ENCODE results near the gene NFIX.

NFIX gene

DNA sequence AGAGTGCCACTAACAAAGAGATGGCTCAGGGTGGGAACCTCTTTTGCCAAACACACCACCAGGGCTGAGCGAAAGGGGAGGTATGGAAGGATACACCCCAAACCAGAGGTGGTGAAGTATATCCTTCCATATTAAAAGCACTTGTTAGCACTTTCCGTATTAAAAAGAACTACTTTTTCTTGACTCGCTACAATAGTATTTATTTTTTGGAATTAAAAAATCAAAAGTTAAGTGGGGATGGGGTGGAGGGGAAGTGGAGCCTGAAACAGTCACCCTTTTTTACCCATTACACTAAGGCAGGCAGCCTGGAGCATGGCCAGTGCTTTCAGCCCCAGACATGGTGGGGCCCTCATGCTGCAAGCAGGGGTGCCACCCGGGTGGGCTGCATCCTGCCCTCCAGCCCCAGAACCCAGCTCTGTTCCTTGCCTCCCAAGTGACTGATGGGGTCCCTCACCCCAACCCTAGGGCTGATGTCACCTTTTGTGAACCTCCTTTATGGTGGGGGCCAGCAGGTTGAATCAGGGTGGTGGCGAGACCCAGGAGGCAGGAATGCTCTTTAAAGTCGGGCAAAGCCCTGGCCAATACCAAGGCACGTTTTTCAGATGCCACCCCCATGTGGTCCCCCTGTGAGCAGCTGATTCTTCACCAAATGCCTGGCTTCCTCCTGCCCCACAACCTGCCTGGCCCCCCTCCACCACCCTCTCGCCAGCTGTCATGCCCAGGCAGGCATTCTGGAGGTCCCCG lies 76.3 kb downstream of the NFIX start:
- Histone ChIP-seq H3K27ac (ENCODE audit: low read length) (no peak overlapping the region), H3K4me3 (ENCODE audit: low read length) (no peak overlapping the region), H3K9ac (ENCODE audit: low read length) (no peak overlapping the region), H3K4me1 (ENCODE audit: control insufficient read depth, low read depth, low read length) (no peaks in the 10 kb centered on the region), H3K36me3 (ENCODE audit: control insufficient read depth, low read depth, low read length) (no peaks in the 10 kb centered on the region), H3K27me3 (ENCODE audit: control insufficient read depth, insufficient read depth, low read length) (peaks cover 18% of the 10 kb centered on the region), H3K9me3 (ENCODE audit: control insufficient read depth, low read depth, low read length) (no peaks in the 10 kb centered on the region)

DNA sequence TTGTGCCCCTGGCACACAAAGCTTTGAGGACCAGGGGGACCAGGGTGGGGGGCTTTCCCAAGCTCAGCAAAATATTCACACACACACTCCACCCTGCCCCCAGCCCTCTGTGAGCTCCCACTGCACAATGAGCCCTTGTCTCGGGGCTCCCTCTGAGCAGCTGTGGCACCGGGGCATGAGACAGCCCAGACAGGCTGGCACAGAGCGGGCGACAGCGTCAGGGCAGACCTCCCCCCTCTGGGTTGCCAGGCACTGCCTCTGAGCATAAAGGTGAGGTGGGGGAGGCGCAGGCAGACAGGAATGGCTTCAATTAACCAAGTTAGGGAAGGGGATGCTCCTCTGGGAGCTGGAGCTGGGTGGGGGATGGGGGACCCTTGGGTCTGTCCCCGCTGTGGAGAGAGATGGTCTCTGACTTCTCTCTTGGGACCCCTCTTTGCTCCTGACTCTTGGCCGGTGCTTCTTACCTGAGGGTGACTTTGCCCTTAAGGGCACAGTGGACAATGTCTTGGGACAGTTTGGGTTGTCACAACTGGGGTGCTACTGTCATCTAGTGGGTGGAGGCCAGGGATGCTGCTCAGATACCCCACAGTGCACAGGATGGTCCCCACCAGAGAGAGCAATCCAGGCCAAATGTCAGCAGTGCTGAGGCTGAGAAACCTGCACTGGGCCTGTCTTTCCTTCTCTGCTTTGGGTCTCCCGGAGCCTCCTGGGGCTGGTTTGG lies 77.1 kb downstream of the NFIX start:
- Histone ChIP-seq H3K9me3 (ENCODE audit: control insufficient read depth, low read depth, low read length) (no peaks in the 10 kb centered on the region), H3K4me1 (ENCODE audit: control insufficient read depth, low read depth, low read length) (peaks cover 3% of the 10 kb centered on the region), H3K27me3 (ENCODE audit: control insufficient read depth, insufficient read depth, low read length) (peaks cover 17% of the 10 kb centered on the region), H3K36me3 (ENCODE audit: control insufficient read depth, low read depth, low read length) (no peaks in the 10 kb centered on the region), H3K4me3 (ENCODE audit: low read length) (no peak overlapping the region), H3K9ac (ENCODE audit: low read length) (no peak overlapping the region), H3K27ac (ENCODE audit: low read length) (no peak overlapping the region)

DNA sequence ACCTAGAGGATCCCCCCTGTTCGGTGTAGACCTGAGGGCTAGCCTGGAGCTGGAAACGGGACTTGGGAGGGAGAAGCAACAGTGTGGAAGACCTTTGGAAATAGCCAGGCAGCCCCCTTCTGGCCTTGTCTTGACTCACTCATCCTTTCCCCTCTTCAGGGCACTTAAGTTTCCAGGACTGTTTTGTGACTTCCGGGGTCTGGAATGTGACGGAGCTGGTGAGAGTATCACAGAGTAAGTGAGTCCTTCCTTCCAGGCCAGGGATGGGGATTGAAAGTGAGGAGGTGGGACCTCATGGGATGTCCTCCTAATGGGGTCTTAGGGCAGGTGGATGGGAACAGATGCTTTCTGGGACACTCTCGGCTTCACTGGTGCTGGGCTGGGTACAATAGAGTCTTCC lies 78.0 kb downstream of the NFIX start:
- peaks cover 17% of the 10 kb centered on the region for H3K27me3 ChIP-seq (ENCODE audit: control insufficient read depth, insufficient read depth, low read length)
- H3K9ac ChIP-seq (ENCODE audit: low read length): no peak overlapping the region
- H3K4me3 ChIP-seq (ENCODE audit: low read length): no peak overlapping the region
- no peaks in the 10 kb centered on the region for H3K36me3 ChIP-seq (ENCODE audit: control insufficient read depth, low read depth, low read length)
- peaks cover 8% of the 10 kb centered on the region for H3K4me1 ChIP-seq (ENCODE audit: control insufficient read depth, low read depth, low read length)
- no peaks in the 10 kb centered on the region for H3K9me3 ChIP-seq (ENCODE audit: control insufficient read depth, low read depth, low read length)
- no peak overlapping the region for H3K27ac ChIP-seq (ENCODE audit: low read length)

DNA sequence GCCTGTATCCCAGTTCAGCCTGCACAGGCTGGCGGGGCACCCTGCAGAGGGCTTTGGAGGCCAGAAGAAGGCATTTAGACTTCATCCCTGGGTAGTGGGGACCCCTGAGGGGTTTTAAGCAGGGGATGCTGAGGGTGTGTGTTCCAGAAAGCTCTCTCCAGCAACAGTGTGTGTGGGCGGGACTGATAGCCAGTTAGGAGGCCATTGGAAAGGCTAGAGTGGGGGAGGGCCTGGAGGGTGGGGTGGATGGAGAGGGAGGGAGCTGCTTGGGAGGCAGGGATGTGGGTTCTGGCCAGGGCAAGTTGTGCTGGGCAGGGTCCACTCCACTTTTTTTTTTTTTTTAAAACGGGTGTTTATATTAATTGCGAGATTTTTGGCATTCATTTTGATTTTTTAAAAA lies 79.1 kb downstream of the NFIX start:
- Histone ChIP-seq H3K36me3 (ENCODE audit: control insufficient read depth, low read depth, low read length) (no peaks in the 10 kb centered on the region), H3K9me3 (ENCODE audit: control insufficient read depth, low read depth, low read length) (no peaks in the 10 kb centered on the region), H3K27me3 (ENCODE audit: control insufficient read depth, insufficient read depth, low read length) (peaks cover 17% of the 10 kb centered on the region), H3K9ac (ENCODE audit: low read length) (no peak overlapping the region), H3K27ac (ENCODE audit: low read length) (no peak overlapping the region), H3K4me3 (ENCODE audit: low read length) (no peak overlapping the region), H3K4me1 (ENCODE audit: control insufficient read depth, low read depth, low read length) (peaks cover 8% of the 10 kb centered on the region)

DNA sequence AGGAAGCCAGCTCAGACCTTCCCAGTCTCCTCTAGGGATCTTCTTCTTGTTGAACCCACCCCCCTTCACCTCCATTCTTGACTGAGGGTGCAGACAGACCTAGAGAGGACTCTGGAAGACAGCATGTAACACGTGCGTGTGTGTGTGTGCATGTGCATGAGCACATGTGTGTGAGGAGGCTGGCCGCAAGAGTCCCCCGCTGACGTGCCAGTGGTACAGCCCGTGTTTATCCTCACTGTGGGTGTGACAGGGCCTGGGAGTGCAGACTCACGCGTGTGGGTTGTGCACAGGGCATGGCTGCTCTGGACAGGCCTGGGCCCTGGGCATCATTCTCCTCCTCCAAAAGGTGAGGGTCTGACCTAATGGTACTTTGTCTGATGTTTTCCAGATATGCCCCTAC lies 81.0 kb downstream of the NFIX start:
- Histone ChIP-seq H3K36me3 (ENCODE audit: control insufficient read depth, low read depth, low read length) (no peaks in the 10 kb centered on the region), H3K27ac (ENCODE audit: low read length) (no peak overlapping the region), H3K27me3 (ENCODE audit: control insufficient read depth, insufficient read depth, low read length) (peaks cover 13% of the 10 kb centered on the region), H3K9me3 (ENCODE audit: control insufficient read depth, low read depth, low read length) (no peaks in the 10 kb centered on the region), H3K4me3 (ENCODE audit: low read length) (no peak overlapping the region), H3K9ac (ENCODE audit: low read length) (no peak overlapping the region), H3K4me1 (ENCODE audit: control insufficient read depth, low read depth, low read length) (peaks cover 8% of the 10 kb centered on the region)

DNA sequence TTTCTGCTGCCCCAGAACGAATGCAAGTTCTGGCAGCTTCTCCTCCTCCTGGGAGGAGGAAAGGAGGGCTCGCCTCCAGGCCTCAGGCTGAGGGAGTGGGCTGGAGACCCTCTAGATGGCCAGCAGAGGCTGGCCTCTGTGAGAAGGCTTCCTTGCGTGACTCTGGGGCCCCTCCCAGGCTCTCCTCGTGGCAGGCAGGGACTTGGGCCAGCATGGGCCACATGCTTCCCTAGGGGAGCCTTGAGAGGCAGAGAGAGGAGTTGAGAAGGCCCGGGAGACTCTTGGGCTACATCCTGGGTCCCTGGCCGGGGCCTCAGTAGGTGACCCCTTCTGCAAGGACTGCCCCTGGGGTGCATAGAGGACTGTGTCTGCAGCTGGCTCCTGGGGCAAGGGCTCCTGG lies 81.5 kb downstream of the NFIX start:
- Histone ChIP-seq H3K4me1 (ENCODE audit: control insufficient read depth, low read depth, low read length) (peaks cover 8% of the 10 kb centered on the region), H3K36me3 (ENCODE audit: control insufficient read depth, low read depth, low read length) (no peaks in the 10 kb centered on the region), H3K4me3 (ENCODE audit: low read length) (no peak overlapping the region), H3K27me3 (ENCODE audit: control insufficient read depth, insufficient read depth, low read length) (peaks cover 13% of the 10 kb centered on the region), H3K9ac (ENCODE audit: low read length) (no peak overlapping the region), H3K9me3 (ENCODE audit: control insufficient read depth, low read depth, low read length) (no peaks in the 10 kb centered on the region), H3K27ac (ENCODE audit: low read length) (no peak overlapping the region)

DNA sequence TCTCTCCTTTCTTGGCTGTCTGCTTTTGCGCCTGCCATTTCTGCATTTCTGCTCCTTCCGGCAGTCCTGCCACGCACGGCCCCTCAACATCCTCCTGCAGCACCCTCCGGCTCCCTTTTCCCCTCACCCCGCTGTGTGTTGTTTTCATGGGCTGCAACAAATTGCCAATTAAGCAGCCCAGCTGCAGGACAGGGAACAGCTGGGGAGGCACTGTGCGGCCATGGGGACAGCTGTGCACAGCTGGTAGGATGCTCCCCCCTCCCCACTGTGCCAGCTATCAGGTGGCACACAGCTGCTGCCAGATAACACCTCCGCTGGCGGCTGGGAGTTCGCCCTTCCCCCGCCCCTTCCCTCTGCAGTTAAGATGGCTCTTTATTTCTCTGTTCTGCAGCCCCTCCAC lies 82.0 kb downstream of the NFIX start:
- Histone ChIP-seq H3K27ac (ENCODE audit: low read length) (no peak overlapping the region), H3K27me3 (ENCODE audit: control insufficient read depth, insufficient read depth, low read length) (peaks cover 13% of the 10 kb centered on the region), H3K9ac (ENCODE audit: low read length) (no peak overlapping the region), H3K9me3 (ENCODE audit: control insufficient read depth, low read depth, low read length) (no peaks in the 10 kb centered on the region), H3K4me3 (ENCODE audit: low read length) (no peak overlapping the region), H3K36me3 (ENCODE audit: control insufficient read depth, low read depth, low read length) (no peaks in the 10 kb centered on the region), H3K4me1 (ENCODE audit: control insufficient read depth, low read depth, low read length) (peaks cover 9% of the 10 kb centered on the region)

DNA sequence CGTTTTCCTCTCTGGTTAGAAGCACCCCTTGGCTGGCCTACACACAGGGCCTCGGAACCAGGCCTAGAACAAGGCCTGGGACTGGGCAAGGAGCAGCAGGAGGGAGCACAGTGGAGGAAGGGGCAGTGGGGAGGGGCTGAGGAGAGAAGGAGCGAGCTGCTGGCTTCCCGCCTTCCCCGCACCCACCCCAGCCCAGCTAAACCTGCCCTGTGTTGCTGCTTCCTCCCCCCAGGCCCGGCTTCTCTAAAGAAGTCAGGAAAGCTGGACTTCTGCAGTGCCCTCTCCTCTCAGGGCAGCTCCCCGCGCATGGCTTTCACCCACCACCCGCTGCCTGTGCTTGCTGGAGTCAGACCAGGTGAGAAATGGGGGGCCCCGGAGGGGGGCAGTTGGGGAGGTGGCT lies 83.1 kb downstream of the NFIX start:
- Histone ChIP-seq H3K4me1 (ENCODE audit: control insufficient read depth, low read depth, low read length) (peaks cover 18% of the 10 kb centered on the region), H3K27ac (ENCODE audit: low read length) (no peak overlapping the region), H3K9ac (ENCODE audit: low read length) (no peak overlapping the region), H3K9me3 (ENCODE audit: control insufficient read depth, low read depth, low read length) (no peaks in the 10 kb centered on the region), H3K4me3 (ENCODE audit: low read length) (no peak overlapping the region), H3K36me3 (ENCODE audit: control insufficient read depth, low read depth, low read length) (no peaks in the 10 kb centered on the region), H3K27me3 (ENCODE audit: control insufficient read depth, insufficient read depth, low read length) (peaks cover 13% of the 10 kb centered on the region)

DNA sequence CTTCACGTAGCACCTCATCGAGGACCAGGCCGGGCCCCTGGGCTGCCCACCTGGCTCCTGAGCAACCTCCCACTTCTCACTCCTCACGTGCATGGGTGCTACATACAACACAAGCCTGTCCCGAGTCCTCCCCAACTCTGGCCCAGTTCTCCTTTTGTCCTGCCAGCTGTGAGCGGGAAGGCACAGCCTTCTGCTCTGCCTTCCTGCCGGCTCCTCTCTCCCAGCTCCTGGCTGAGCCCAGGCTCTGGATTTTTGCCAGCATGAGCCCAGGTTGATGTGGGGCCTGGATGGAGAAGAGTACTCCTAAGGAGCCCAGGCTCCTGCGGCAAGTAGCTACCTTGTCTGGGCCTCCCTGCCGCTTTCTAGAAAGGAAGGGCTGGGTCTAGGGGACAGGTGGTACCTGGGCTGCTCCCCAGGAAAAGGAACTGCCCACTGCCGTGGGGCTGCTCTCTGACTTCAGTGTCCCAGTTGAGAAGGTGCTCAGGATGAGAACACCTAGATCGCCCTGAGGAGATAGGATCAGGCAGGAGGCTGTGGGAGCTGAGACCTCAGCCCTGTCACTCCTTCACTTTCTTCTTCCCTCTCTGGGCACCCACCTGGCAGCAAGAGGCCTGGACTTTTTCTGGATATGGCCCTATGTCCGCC lies 83.7 kb downstream of the NFIX start:
- Histone ChIP-seq H3K4me3 (ENCODE audit: low read length) (no peak overlapping the region), H3K27me3 (ENCODE audit: control insufficient read depth, insufficient read depth, low read length) (peaks cover 19% of the 10 kb centered on the region), H3K9me3 (ENCODE audit: control insufficient read depth, low read depth, low read length) (no peaks in the 10 kb centered on the region), H3K4me1 (ENCODE audit: control insufficient read depth, low read depth, low read length) (peaks cover 18% of the 10 kb centered on the region), H3K36me3 (ENCODE audit: control insufficient read depth, low read depth, low read length) (no peaks in the 10 kb centered on the region), H3K9ac (ENCODE audit: low read length) (no peak overlapping the region), H3K27ac (ENCODE audit: low read length) (no peak overlapping the region)

DNA sequence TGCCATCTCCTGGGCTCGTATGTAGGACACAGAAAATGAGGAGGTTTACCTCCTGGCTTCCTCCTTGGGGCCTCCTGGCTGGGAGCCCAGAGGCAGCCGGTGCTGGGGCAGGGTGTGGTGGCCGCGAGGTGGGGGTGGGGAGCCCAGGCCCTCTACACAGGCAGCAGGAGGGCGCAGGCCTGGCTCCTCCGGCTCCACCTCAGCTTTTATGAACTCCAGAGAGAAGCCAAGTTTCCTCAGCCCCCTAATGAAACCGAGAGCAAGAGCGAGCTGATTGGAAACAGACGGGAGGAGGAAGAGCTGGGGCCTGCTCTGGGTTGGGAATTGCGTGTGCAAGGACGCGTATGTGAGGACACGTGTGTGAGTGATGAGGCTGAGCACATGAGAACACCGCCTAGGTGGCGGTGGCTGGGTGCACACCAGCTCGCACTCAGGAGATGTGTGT lies 84.3 kb downstream of the NFIX start:
- Histone ChIP-seq H3K9ac (ENCODE audit: low read length) (no peak overlapping the region), H3K9me3 (ENCODE audit: control insufficient read depth, low read depth, low read length) (no peaks in the 10 kb centered on the region), H3K27me3 (ENCODE audit: control insufficient read depth, insufficient read depth, low read length) (peaks cover 19% of the 10 kb centered on the region), H3K36me3 (ENCODE audit: control insufficient read depth, low read depth, low read length) (no peaks in the 10 kb centered on the region), H3K27ac (ENCODE audit: low read length) (no peak overlapping the region), H3K4me3 (ENCODE audit: low read length) (no peak overlapping the region), H3K4me1 (ENCODE audit: control insufficient read depth, low read depth, low read length) (peaks cover 18% of the 10 kb centered on the region)

DNA sequence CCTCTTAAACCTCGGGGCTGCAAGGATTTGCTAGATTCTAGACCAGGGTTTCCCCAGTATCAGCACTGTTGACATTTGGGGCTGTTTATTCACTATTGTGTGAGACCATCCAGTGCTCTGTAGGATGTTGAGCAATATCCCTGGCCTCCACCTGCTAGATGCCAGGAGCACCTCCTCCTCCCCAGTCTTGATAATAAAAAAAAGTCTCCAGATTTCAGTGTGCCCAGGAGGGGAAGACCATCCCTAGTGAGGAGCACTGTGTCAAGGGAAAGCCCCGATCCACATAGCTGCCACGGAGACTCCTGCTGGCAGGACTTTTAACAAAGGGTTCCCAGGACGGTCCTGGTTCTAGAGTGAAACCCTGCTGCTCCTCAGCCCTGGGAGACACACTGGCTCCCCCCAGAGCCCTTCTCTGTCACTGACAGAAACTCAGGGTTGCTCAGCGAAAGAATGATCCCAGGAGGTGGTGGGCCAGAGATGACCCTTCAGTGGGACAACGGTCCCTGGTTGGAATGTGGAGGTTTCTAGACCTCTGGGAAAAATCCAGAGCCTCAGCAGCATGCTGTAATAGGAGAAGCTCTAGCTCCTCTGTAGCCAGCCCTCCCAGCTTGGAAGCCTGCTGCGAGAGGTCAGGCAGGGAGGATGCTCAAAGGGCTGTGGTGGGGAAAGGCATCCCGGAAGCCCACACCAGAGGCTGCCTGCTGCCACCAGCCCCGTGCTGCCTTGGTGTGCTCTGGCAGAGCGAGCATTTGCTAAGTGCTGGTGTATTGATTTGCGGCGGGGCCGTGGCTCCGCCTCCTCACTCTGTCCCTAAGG lies 87.1 kb downstream of the NFIX start:
- no peaks in the 10 kb centered on the region for H3K9me3 ChIP-seq (ENCODE audit: control insufficient read depth, low read depth, low read length)
- no peaks in the 10 kb centered on the region for H3K36me3 ChIP-seq (ENCODE audit: control insufficient read depth, low read depth, low read length)
- peaks cover 15% of the 10 kb centered on the region for H3K27me3 ChIP-seq (ENCODE audit: control insufficient read depth, insufficient read depth, low read length)
- peaks cover 14% of the 10 kb centered on the region for H3K4me1 ChIP-seq (ENCODE audit: control insufficient read depth, low read depth, low read length)
- H3K4me3 ChIP-seq (ENCODE audit: low read length): no peak overlapping the region
- no peak overlapping the region for H3K27ac ChIP-seq (ENCODE audit: low read length)
- H3K9ac ChIP-seq (ENCODE audit: low read length): no peak overlapping the region

Measured in iPS-18a (cell line).